PC-9 (cell line): Measurements from ENCODE around the gene PNCK. TPM values are rescaled to one million over a fixed set of nuclear protein-coding genes. Genes with fewer than 3 reads are reported as not detected.

Source experiments
- BruUV-seq: library from RNA; stranded (reverse); fragments of 400-500 nt; replicated peaks from 2 replicates; lab custom pipeline; 2021; lab: Mats Ljungman, UMichigan
- CTCF ChIA-PET: fragments of 300-600 bp; sonication (Branson Sonifier 250); formaldehyde crosslinking; loops from one replicate; lab custom pipeline; 2022; ENCODE audit warnings: antibody characterized with exemption; lab: Charles Lee
- POLR2A ChIA-PET: fragments of 300-600 bp; sonication (Branson Sonifier 250); formaldehyde crosslinking; loops from one replicate; lab custom pipeline; 2022; ENCODE audit warnings: antibody characterized with exemption; ENCODE audit not compliant: unreplicated experiment; lab: Charles Lee
- DNase-seq, 2 experiments: peaks; one replicate each; pipeline versions ENCODE4 v3.0.0 to v3.0.0-alpha.2; 2015 to 2022; ENCODE audit warnings: mixed read lengths in 1 of 2
- H2AFZ ChIP-seq: fragments of 200-600 bp; sonication (generic); 2 replicates; pipeline ENCODE4 v1.8.1; 2017; ENCODE audit warnings: antibody characterized with exemption
- H3F3A ChIP-seq: fragments of 200-600 bp; sonication (generic); 2 replicates; pipeline ENCODE4 v1.8.1; 2017; ENCODE audit warnings: antibody characterized with exemption, mild to moderate bottlenecking, low read depth; ENCODE audit not compliant: insufficient read depth
- H3K27ac ChIP-seq: fragments of 200-600 bp; sonication (generic); 2 replicates; pipeline ENCODE4 v1.6.1; 2016; ENCODE audit warnings: mixed run types
- H3K27me3 ChIP-seq: fragments of 200-600 bp; sonication (generic); 2 replicates; pipeline ENCODE4 v1.6.1; 2016; ENCODE audit warnings: low read depth, mixed run types; ENCODE audit not compliant: insufficient read depth
- H3K36me3 ChIP-seq: fragments of 200-600 bp; sonication (generic); 2 replicates; pipeline ENCODE4 v1.6.1; 2016; ENCODE audit warnings: low read depth, mixed run types
- H3K4me1 ChIP-seq: fragments of 200-600 bp; sonication (generic); replicated peaks from 2 replicates; pipeline ENCODE4 v1.6.1; 2016; ENCODE audit warnings: mixed run types; ENCODE audit not compliant: insufficient read depth
- H3K4me2 ChIP-seq: fragments of 200-600 bp; sonication (generic); 2 replicates; pipeline ENCODE4 v1.6.1; 2017; ENCODE audit warnings: mixed run types
- H3K4me3 ChIP-seq: fragments of 200-600 bp; sonication (generic); 2 replicates; pipeline ENCODE4 v1.6.1; 2016; ENCODE audit warnings: mixed run types
- H3K79me2 ChIP-seq: fragments of 200-600 bp; sonication (generic); 2 replicates; pipeline ENCODE4 v1.6.1; 2017; ENCODE audit warnings: low read depth, mixed run types
- H3K9me2 ChIP-seq: fragments of 200-600 bp; sonication (generic); 2 replicates; pipeline ENCODE4 v1.8.1; 2017; ENCODE audit warnings: mild to moderate bottlenecking; ENCODE audit not compliant: insufficient read depth
- H3K9me3 ChIP-seq: fragments of 200-600 bp; sonication (generic); 2 replicates; pipeline ENCODE4 v1.8.1; 2016; ENCODE audit warnings: low read depth; ENCODE audit not compliant: insufficient read depth
- H4K20me1 ChIP-seq: fragments of 200-600 bp; sonication (generic); 2 replicates; pipeline ENCODE4 v1.8.1; 2017; ENCODE audit not compliant: insufficient read depth
- EZH2 ChIP-seq: fragments of 200-600 bp; sonication (generic); IDR thresholded peaks from 2 replicates; pipeline ENCODE4 v1.8.0; 2017; ENCODE audit warnings: antibody characterized with exemption, low read depth
- intact Hi-C: fragments of 100-400 bp; cut with micrococcal nuclease; formaldehyde crosslinking; loops from one replicate; pipeline ENCODE4 v1.10.0; 2022; ENCODE audit not compliant: unreplicated experiment
- total RNA-seq: library from RNA; stranded (reverse); gene quantifications from 2 replicates; pipeline ENCODE4 v1.2.3, GENCODE V29; 2021
- TF ChIP-seq, protein P1 (sequence below): fragments of 200-600 bp; sonication (generic); conservative IDR thresholded peaks from 2 replicates; pipeline ENCODE4 v1.6.1; 2017; ENCODE audit warnings: mixed run types, antibody characterized with exemption, mild to moderate bottlenecking, moderate library complexity

Gene PNCK
- total RNA-seq, 1 experiment from 2014 or later = 1.0 TPM

DNA sequence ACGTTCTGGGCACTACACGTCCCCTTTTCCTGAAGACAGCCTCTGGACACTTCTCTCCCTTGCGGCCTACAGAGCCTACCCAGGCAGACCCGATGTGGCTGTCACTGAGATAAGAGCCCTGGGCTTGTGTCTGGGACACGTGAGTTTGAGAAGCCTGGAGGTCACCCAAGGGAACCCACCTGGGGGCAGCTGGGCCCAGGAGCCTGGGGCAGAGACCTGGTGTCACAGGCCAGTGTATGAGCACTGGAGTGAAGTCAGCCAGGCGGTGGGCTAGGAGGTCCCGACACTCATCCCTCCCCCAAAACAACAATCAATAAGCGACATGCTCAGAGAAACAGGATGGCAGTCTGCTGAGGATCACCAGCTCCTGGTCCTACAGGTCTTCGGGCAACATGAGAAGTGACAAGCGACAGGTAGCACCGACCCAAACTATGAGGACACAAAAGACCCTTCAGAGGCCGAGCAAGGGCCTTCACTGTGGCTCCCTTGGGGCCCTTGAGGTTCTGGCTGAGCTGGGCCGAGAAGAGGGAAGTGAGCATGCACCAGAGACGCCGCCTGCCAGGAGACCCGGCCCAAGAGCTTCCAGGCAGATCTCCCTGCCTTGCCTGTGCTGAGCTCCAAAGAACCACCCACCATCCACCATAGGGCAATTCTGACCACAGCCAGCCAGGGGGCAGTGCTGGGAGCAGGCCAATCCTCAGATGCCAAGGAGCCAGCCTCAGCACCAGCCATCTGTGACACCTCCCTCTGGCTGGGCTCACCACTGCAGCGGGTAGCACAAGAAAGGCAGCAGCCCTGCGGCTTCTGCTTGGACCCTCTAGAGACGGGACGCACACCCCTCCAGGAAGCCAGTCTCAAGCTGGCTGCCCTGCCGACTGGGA lies 37.6 kb downstream of the PNCK start:
- H3K4me3 ChIP-seq = no peak overlapping the region
- no peaks in the 10 kb centered on the region for H3K4me1 ChIP-seq
- H2AFZ ChIP-seq = no peak overlapping the region
- intact Hi-C loops = no loop called here
- H4K20me1 ChIP-seq = no peaks in the 10 kb centered on the region
- no peaks in the 10 kb centered on the region for H3K9me2 ChIP-seq
- ChIA-PET CTCF (interaction anchor here (0.5 kb wide), 1 partner anchor 735 kb away, joined by 3 read pairs; no protein-coding TSS in a partner anchor), POLR2A (no interaction called here)
- no peak for TF ChIP-seq EZH2
- TF ChIP-seq, protein P1, sequence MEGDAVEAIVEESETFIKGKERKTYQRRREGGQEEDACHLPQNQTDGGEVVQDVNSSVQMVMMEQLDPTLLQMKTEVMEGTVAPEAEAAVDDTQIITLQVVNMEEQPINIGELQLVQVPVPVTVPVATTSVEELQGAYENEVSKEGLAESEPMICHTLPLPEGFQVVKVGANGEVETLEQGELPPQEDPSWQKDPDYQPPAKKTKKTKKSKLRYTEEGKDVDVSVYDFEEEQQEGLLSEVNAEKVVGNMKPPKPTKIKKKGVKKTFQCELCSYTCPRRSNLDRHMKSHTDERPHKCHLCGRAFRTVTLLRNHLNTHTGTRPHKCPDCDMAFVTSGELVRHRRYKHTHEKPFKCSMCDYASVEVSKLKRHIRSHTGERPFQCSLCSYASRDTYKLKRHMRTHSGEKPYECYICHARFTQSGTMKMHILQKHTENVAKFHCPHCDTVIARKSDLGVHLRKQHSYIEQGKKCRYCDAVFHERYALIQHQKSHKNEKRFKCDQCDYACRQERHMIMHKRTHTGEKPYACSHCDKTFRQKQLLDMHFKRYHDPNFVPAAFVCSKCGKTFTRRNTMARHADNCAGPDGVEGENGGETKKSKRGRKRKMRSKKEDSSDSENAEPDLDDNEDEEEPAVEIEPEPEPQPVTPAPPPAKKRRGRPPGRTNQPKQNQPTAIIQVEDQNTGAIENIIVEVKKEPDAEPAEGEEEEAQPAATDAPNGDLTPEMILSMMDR = peak; percentile 68
- no peak overlapping the region for H3K4me2 ChIP-seq
- no peaks in the 10 kb centered on the region for H3K9me3 ChIP-seq
- no peaks in the 10 kb centered on the region for H3K79me2 ChIP-seq
- H3K27me3 ChIP-seq = peaks cover 65% of the 10 kb centered on the region
- BruUV-seq = no TSS peak
- H3K27ac ChIP-seq = no peak overlapping the region
- DNase-seq = peak in 1 of 2 experiments; percentile 58
- H3F3A ChIP-seq = no peaks in the 10 kb centered on the region
- no peaks in the 10 kb centered on the region for H3K36me3 ChIP-seq

DNA sequence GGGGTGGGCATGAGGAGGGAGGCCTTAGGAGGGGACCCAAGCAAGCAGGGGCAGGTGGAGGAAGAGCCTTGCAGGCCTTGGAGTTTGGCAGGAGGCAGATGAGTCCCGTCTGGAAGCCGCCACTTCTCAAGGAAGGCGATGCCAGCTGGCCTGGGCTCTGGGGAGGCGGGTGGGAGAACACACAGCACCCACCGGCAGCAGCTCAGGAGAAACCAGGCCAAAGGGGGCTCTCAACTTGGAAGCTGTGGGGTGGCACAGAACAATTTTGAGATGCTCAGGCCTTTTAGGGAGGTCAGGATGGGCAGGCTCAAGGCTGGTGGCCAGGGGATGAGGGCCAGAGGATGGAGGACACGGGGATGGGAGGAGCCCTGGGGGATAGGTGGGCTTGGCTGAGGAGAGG lies 38.2 kb downstream of the PNCK start:
- Histone ChIP-seq H3K36me3 (no peaks in the 10 kb centered on the region), H3K79me2 (no peaks in the 10 kb centered on the region), H3K9me3 (no peaks in the 10 kb centered on the region), H3K27me3 (peaks cover 72% of the 10 kb centered on the region), H3K4me3 (no peak overlapping the region), H3K27ac (no peak overlapping the region), H3K9me2 (no peaks in the 10 kb centered on the region), H2AFZ (no peak overlapping the region), H4K20me1 (no peaks in the 10 kb centered on the region), H3K4me2 (no peak overlapping the region), H3K4me1 (no peaks in the 10 kb centered on the region), H3F3A (no peaks in the 10 kb centered on the region)
- ChIA-PET CTCF (interaction anchor here (0.6 to 0.7 kb wide), 2 partner anchors 255 to 710 kb away, joined by 4 to 12 read pairs; no protein-coding TSS in a partner anchor), POLR2A (no interaction called here)
- intact Hi-C loops = no loop called here
- BruUV-seq = no TSS peak
- no peak for DNase-seq
- no peak for TF ChIP-seq EZH2
- TF ChIP-seq, protein P1 = no peak

DNA sequence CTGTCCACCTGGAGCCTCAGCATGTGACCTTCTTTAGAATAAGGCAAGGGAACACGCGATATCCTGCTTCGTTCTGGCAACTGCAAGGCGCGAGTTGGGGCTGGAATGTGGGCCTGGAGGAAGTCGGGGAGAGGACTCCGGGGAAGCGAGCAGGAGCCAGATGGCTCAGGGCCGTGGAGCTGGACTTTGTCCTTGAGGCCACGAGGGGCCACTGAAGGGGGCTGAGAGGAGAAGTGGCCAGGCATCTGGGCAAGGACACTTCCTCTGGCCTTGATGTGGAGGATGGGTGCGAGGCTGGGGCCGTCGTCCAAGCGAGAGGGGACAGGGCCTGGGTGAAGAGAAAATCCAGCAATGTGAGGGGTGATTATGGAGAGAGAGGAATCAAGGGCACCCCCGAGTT lies 38.8 kb downstream of the PNCK start:
- no peaks in the 10 kb centered on the region for H3F3A ChIP-seq
- no peaks in the 10 kb centered on the region for H3K4me1 ChIP-seq
- H3K9me2 ChIP-seq = no peaks in the 10 kb centered on the region
- intact Hi-C loops = no loop called here
- H3K9me3 ChIP-seq = no peaks in the 10 kb centered on the region
- H4K20me1 ChIP-seq = no peaks in the 10 kb centered on the region
- no peak overlapping the region for H3K4me3 ChIP-seq
- H2AFZ ChIP-seq = no peak overlapping the region
- no peak overlapping the region for H3K4me2 ChIP-seq
- BruUV-seq = no TSS peak
- no peaks in the 10 kb centered on the region for H3K79me2 ChIP-seq
- POLR2A ChIA-PET = no interaction called here
- H3K27ac ChIP-seq = no peak overlapping the region
- CTCF ChIA-PET = interaction anchor here (0.6 to 0.7 kb wide), 2 partner anchors 256 to 709 kb away, joined by 4 to 12 read pairs; no protein-coding TSS in a partner anchor
- no peak for DNase-seq
- H3K27me3 ChIP-seq = peaks cover 75% of the 10 kb centered on the region
- TF ChIP-seq EZH2 = no peak
- TF ChIP-seq, protein P1 = no peak
- no peaks in the 10 kb centered on the region for H3K36me3 ChIP-seq
